ENCODE measurements around the gene RAPGEF1.
"Not testable (repeated sequence)": the region's sequence is repeated elsewhere in the genome, so short reads cannot be mapped to it uniquely, and the experiment has no call there.

The RAPGEF1 gene

GRCh38 chr9:131554843-131555351 is 185.0 kb downstream of the RAPGEF1 start:
- DNase-seq: no peak

GRCh38 chr9:131554087-131554842 is 185.6 kb downstream of the RAPGEF1 start:
- DNase-seq: no peak

GRCh38 chr9:131552030-131552429 is 187.8 kb downstream of the RAPGEF1 start:
- no peak for DNase-seq

- not testable (repeated sequence) for DNase-seq
These were observed 189.4 kb downstream of the RAPGEF1 start for GRCh38 chr9:131550465-131550864.

- DNase-seq: not testable (repeated sequence)
These were observed 190.7 kb downstream of the RAPGEF1 start for GRCh38 chr9:131549186-131549585.

- no peak for DNase-seq
These were observed 193.4 kb downstream of the RAPGEF1 start for GRCh38 chr9:131546336-131547084.

GRCh38 chr9:131545786-131546335 is 194.0 kb downstream of the RAPGEF1 start:
- DNase-seq: no peak

GRCh38 chr9:131545003-131545785 is 194.7 kb downstream of the RAPGEF1 start, which contains the start of gene PRRT1B:
Gene PRRT1B, plus strand, starts transcription at chr9:131545523. Its CDS starts 93 bp downstream, at chr9:131545616.
- no peak for DNase-seq

GRCh38 chr9:131543141-131543540 is 196.7 kb downstream of the RAPGEF1 start:
- DNase-seq: no peak

GRCh38 chr9:131539223-131539923 is 200.5 kb downstream of the RAPGEF1 start:
- no peak for DNase-seq

- no peak for DNase-seq
These were observed 201.9 kb downstream of the RAPGEF1 start for GRCh38 chr9:131537946-131538345.

GRCh38 chr9:131534721-131535237 is 205.1 kb downstream of the RAPGEF1 start:
- DNase-seq: no peak

- peak; percentile 20 to 89 (median 76) for DNase-seq
These were observed 208.7 kb downstream of the RAPGEF1 start, which contains the start of gene UCK1 for GRCh38 chr9:131530920-131531832. Gene UCK1, minus strand, starts transcription at chr9:131531263. Its CDS starts 89 bp downstream, at chr9:131531174.

- DNase-seq: peak in 3 of 14 donors; percentile 16 to 38 (median 27)
These were observed 209.3 kb downstream of the RAPGEF1 start for GRCh38 chr9:131530546-131530919.

- DNase-seq: no peak
These were observed 210.0 kb downstream of the RAPGEF1 start for GRCh38 chr9:131529597-131530545.

GRCh38 chr9:131528886-131529505 is 210.9 kb downstream of the RAPGEF1 start:
- DNase-seq: no peak

- DNase-seq: peak in 1 of 14 donors; percentile 83
These were observed 211.7 kb downstream of the RAPGEF1 start for GRCh38 chr9:131528186-131528585.

All from C1 segment of cervical spinal cord (tissue), 14 donors.